ENCODE data around the gene DHRS7. TPM values are rescaled to one million over a fixed set of nuclear protein-coding genes. Genes with fewer than 3 reads are reported as not detected.

DHRS7 gene
- total and polyA plus RNA-seq, 3 experiments from 2014 or later = 79.8 to 272 (median 80.6) TPM

GRCh38 chr14:60189923-60190840, 25.0 kb upstream of the DHRS7 start:
- POLR2A ChIA-PET = no interaction called here
- CTCF ChIA-PET = interaction anchor here (0.6 to 2.1 kb wide), 3 partner anchors 8 to 789 kb away, joined by 3 to 8 read pairs (median 5); no protein-coding TSS in a partner anchor

GRCh38 chr14:60188696-60189095, 23.5 kb upstream of the DHRS7 start:
- Mint-ChIP-seq H3K4me3 (no peak overlapping the region), H3K36me3 (no peaks in the 10 kb centered on the region), H3K4me1 (peaks cover 4 to 8% (median 4%) of the 10 kb centered on the region in 3 donors), H3K9me3 (no peaks in the 10 kb centered on the region), H3K27ac (no peak overlapping the region), H3K27me3 (peaks cover 6 to 8% of the 10 kb centered on the region in 2 donors)
- no peaks in the 10 kb centered on the region for H3K36me3 ChIP-seq (ENCODE audit: insufficient read depth, low read length)
- H3K9me3 ChIP-seq (ENCODE audit: low read length) = no peaks in the 10 kb centered on the region
- no peaks in the 10 kb centered on the region for H3K27me3 ChIP-seq (ENCODE audit: insufficient read depth, low read length, poor library complexity, severe bottlenecking)
- DNase-seq = no peak
- no peak overlapping the region for H3K27ac ChIP-seq (ENCODE audit: low read depth, low read length)
- POLR2A ChIA-PET = no interaction called here
- no peak overlapping the region for H3K4me3 ChIP-seq (ENCODE audit: low read length)
- CTCF ChIA-PET = interaction anchor here (1.9 to 2.1 kb wide), 2 partner anchors 10 to 224 kb away, joined by 5 to 8 read pairs; no protein-coding TSS in a partner anchor
- peaks cover 3% of the 10 kb centered on the region for H3K4me1 ChIP-seq (ENCODE audit: insufficient read depth, low read length)

More at GRCh38 chr14:60189923-60190840, 25.0 kb upstream of the DHRS7 start:
- Histone ChIP-seq H3K27ac (ENCODE audit: low read depth, low read length) (no peak overlapping the region), H3K9me3 (ENCODE audit: low read length) (no peaks in the 10 kb centered on the region), H3K27me3 (ENCODE audit: insufficient read depth, low read length, poor library complexity, severe bottlenecking) (no peaks in the 10 kb centered on the region), H3K36me3 (ENCODE audit: insufficient read depth, low read length) (no peaks in the 10 kb centered on the region), H3K4me3 (ENCODE audit: low read length) (no peak overlapping the region), H3K4me1 (ENCODE audit: insufficient read depth, low read length) (no peaks in the 10 kb centered on the region)
- Mint-ChIP-seq H3K36me3 (no peaks in the 10 kb centered on the region), H3K4me1 (no peaks in the 10 kb centered on the region), H3K27ac (no peak overlapping the region), H3K4me3 (no peak overlapping the region), H3K9me3 (no peaks in the 10 kb centered on the region), H3K27me3 (peaks cover 6 to 13% of the 10 kb centered on the region in 2 donors)
- no peak for DNase-seq

GRCh38 chr14:60188115-60188514, 22.9 kb upstream of the DHRS7 start:
- H3K4me3 Mint-ChIP-seq = no peak overlapping the region
- Histone ChIP-seq H3K4me1 (ENCODE audit: insufficient read depth, low read length) (peaks cover 6% of the 10 kb centered on the region), H3K27ac (ENCODE audit: low read depth, low read length) (no peak overlapping the region), H3K36me3 (ENCODE audit: insufficient read depth, low read length) (no peaks in the 10 kb centered on the region), H3K27me3 (ENCODE audit: insufficient read depth, low read length, poor library complexity, severe bottlenecking) (no peaks in the 10 kb centered on the region), H3K9me3 (ENCODE audit: low read length) (no peaks in the 10 kb centered on the region), H3K4me3 (ENCODE audit: low read length) (no peak overlapping the region)
- no peak overlapping the region for H3K27ac Mint-ChIP-seq
- H3K27me3 Mint-ChIP-seq = peaks cover 4 to 6% of the 10 kb centered on the region in 2 donors
- H3K9me3 Mint-ChIP-seq = no peaks in the 10 kb centered on the region
- no peaks in the 10 kb centered on the region for H3K36me3 Mint-ChIP-seq
- peaks cover 7 to 14% (median 10%) of the 10 kb centered on the region in 3 donors for H3K4me1 Mint-ChIP-seq
- DNase-seq = no peak
- CTCF ChIA-PET = interaction anchor here (7.5 to 7.9 kb wide), 2 partner anchors 122 to 224 kb away, joined by 71 to 131 read pairs; no protein-coding TSS in a partner anchor
- POLR2A ChIA-PET = interaction anchor here (1.3 kb wide), 1 partner anchor 61 kb away, joined by 3 read pairs; the partner anchor contains the start of gene PPM1A

- no peak overlapping the region for H3K27ac Mint-ChIP-seq
Measured at GRCh38 chr14:60184905-60185555, 19.8 kb upstream of the DHRS7 start.

GRCh38 chr14:60184146-60184904, 19.1 kb upstream of the DHRS7 start:
- H3K9me3 Mint-ChIP-seq = peaks cover 0 to 7% (median 0%) of the 10 kb centered on the region in 5 donors
- ChIA-PET POLR2A (interaction anchor here (0.5 to 1.5 kb wide), 5 partner anchors 19 to 221 kb away, joined by 3 to 9 read pairs (median 4); partner anchors contain the start of genes DHRS7 and PPM1A), CTCF (interaction anchor here (0.8 to 7.9 kb wide), 16 partner anchors 11 to 1068 kb away, joined by 3 to 131 read pairs (median 4); partner anchors contain the start of genes DHRS7 and PPM1A)
- peaks cover 0 to 2% of the 10 kb centered on the region in 2 donors for H3K27me3 Mint-ChIP-seq
- H3K27ac Mint-ChIP-seq = peak overlapping the region; percentile 48 to 97 (median 92)
- peaks cover 7 to 15% (median 11%) of the 10 kb centered on the region in 3 donors for H3K4me1 Mint-ChIP-seq
- peaks cover 6% of the 10 kb centered on the region for H3K4me1 ChIP-seq (ENCODE audit: insufficient read depth, low read length)
- no peaks in the 10 kb centered on the region for H3K27me3 ChIP-seq (ENCODE audit: insufficient read depth, low read length, poor library complexity, severe bottlenecking)
- H3K4me3 ChIP-seq (ENCODE audit: low read length) = peak overlapping the region; percentile 42
- peak overlapping the region; percentile 74 to 89 (median 80) for H3K4me3 Mint-ChIP-seq
- H3K27ac ChIP-seq (ENCODE audit: low read depth, low read length) = peak overlapping the region; percentile 12
- H3K36me3 ChIP-seq (ENCODE audit: insufficient read depth, low read length) = no peaks in the 10 kb centered on the region
- DNase-seq = peak in 3 of 5 donors; percentile 12 to 72 (median 71)
- H3K36me3 Mint-ChIP-seq = peaks cover 0 to 14% (median 0%) of the 10 kb centered on the region in 3 donors
- H3K9me3 ChIP-seq (ENCODE audit: low read length) = no peaks in the 10 kb centered on the region

More at GRCh38 chr14:60184905-60185555, 19.8 kb upstream of the DHRS7 start:
- H3K9me3 Mint-ChIP-seq = peaks cover 0 to 4% (median 0%) of the 10 kb centered on the region in 5 donors
- H3K27me3 Mint-ChIP-seq = peaks cover 0 to 2% of the 10 kb centered on the region in 2 donors
- CTCF ChIA-PET = interaction anchor here (0.8 to 7.9 kb wide), 12 partner anchors 11 to 221 kb away, joined by 3 to 131 read pairs (median 8); partner anchors contain the start of genes DHRS7 and PPM1A
- peaks cover 6% of the 10 kb centered on the region for H3K4me1 ChIP-seq (ENCODE audit: insufficient read depth, low read length)
- POLR2A ChIA-PET = interaction anchor here (0.5 to 1.3 kb wide), 3 partner anchors 22 to 94 kb away, joined by 3 to 9 read pairs (median 4); partner anchors contain the start of gene PPM1A
- H3K36me3 Mint-ChIP-seq = peaks cover 0 to 8% (median 0%) of the 10 kb centered on the region in 3 donors
- H3K4me3 Mint-ChIP-seq = peak overlapping the region in 1 of 7 donors; percentile 23
- no peak overlapping the region for H3K4me3 ChIP-seq (ENCODE audit: low read length)
- peaks cover 7 to 15% (median 11%) of the 10 kb centered on the region in 3 donors for H3K4me1 Mint-ChIP-seq
- H3K9me3 ChIP-seq (ENCODE audit: low read length) = no peaks in the 10 kb centered on the region
- H3K36me3 ChIP-seq (ENCODE audit: insufficient read depth, low read length) = no peaks in the 10 kb centered on the region
- H3K27ac ChIP-seq (ENCODE audit: low read depth, low read length) = no peak overlapping the region
- no peak for DNase-seq
- no peaks in the 10 kb centered on the region for H3K27me3 ChIP-seq (ENCODE audit: insufficient read depth, low read length, poor library complexity, severe bottlenecking)

GRCh38 chr14:60183741-60184140, 18.5 kb upstream of the DHRS7 start:
- peaks cover 0 to 20% (median 0%) of the 10 kb centered on the region in 3 donors for H3K36me3 Mint-ChIP-seq
- ChIA-PET CTCF (interaction anchor here (0.9 to 7.9 kb wide), 13 partner anchors 12 to 1068 kb away, joined by 3 to 131 read pairs (median 6); partner anchors contain the start of genes DHRS7 and PPM1A), POLR2A (interaction anchor here (0.5 to 1.5 kb wide), 5 partner anchors 19 to 895 kb away, joined by 3 to 9 read pairs (median 3); partner anchors contain the start of genes DHRS7 and PPM1A)
- no peaks in the 10 kb centered on the region for H3K9me3 ChIP-seq (ENCODE audit: low read length)
- no peak overlapping the region for H3K27ac ChIP-seq (ENCODE audit: low read depth, low read length)
- peak in 1 of 5 donors; percentile 10 for DNase-seq
- peak overlapping the region; percentile 74 to 89 (median 80) for H3K4me3 Mint-ChIP-seq
- H3K4me3 ChIP-seq (ENCODE audit: low read length) = peak overlapping the region; percentile 42
- H3K27ac Mint-ChIP-seq = peak overlapping the region; percentile 48 to 97 (median 92)
- peaks cover 7 to 15% (median 11%) of the 10 kb centered on the region in 3 donors for H3K4me1 Mint-ChIP-seq
- no peaks in the 10 kb centered on the region for H3K27me3 ChIP-seq (ENCODE audit: insufficient read depth, low read length, poor library complexity, severe bottlenecking)
- peaks cover 0 to 2% of the 10 kb centered on the region in 2 donors for H3K27me3 Mint-ChIP-seq
- peaks cover 6% of the 10 kb centered on the region for H3K4me1 ChIP-seq (ENCODE audit: insufficient read depth, low read length)
- no peaks in the 10 kb centered on the region for H3K36me3 ChIP-seq (ENCODE audit: insufficient read depth, low read length)
- peaks cover 0 to 7% (median 0%) of the 10 kb centered on the region in 5 donors for H3K9me3 Mint-ChIP-seq

Data from CD8-positive, alpha-beta memory T cell (primary cell).